GM12891 (cell line): Measurements from ENCODE around the gene IFI16.
A peak's percentile ranks its signal among the peaks of the same experiment; 100 is the strongest.

ENCODE experiments used
- DNase-seq: peaks from one replicate; pipeline ENCODE4 v3.0.0; 2011; ENCODE audit warnings: low spot score; ENCODE audit not compliant: insufficient read length
- FAIRE-seq: peaks from 2 replicates; lab custom pipeline; 2011; peaks lifted over from hg19 to GRCh38; lab: Jason Lieb, UNC
- PAX5 ChIP-seq: IDR thresholded peaks from 2 replicates; pipeline ENCODE4 v1.6.1; 2011; ENCODE audit warnings: low read length, moderate library complexity, mild to moderate bottlenecking; ENCODE audit not compliant: insufficient read depth, severe bottlenecking
- POLR2A ChIP-seq: IDR thresholded peaks from 2 replicates; pipeline ENCODE4 v1.6.1; 2011; ENCODE audit warnings: low read depth, low read length, control low read depth
- POLR2AphosphoS5 ChIP-seq: IDR thresholded peaks from 2 replicates; pipeline ENCODE4 v1.6.1; 2011; ENCODE audit warnings: low read depth, low read length, control low read depth
- POU2F2 ChIP-seq: IDR thresholded peaks from 2 replicates; pipeline ENCODE4 v1.6.1; 2011; ENCODE audit warnings: low read depth, mild to moderate bottlenecking, control low read depth, low read length, moderate library complexity
- SPI1 ChIP-seq: IDR thresholded peaks from 2 replicates; pipeline ENCODE4 v1.6.1; 2011; ENCODE audit warnings: low read depth, low read length, control low read depth
- TAF1 ChIP-seq: IDR thresholded peaks from 2 replicates; pipeline ENCODE4 v1.6.1; 2011; ENCODE audit warnings: low read depth, low read length, control low read depth

IFI16 gene

DNA sequence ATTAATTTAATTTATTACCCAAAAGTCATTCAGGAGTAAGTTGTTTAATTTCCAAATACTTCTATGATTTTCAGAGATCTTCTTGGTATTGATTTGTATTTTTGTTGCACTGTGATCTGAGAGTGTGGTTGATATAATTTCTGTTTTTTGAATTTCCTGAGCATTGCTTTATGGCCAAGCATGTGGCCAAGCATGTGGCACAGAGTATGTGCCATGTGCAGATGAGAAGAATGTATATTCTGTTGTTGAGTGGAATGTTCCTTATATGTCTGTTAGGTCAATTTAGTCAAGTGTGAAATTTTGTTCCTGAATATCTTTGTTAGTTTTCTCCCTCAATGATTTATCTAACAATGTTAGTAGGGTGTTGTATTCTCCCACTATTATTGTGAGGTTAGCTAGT, 25.3 kb upstream of the IFI16 start:
- FAIRE-seq, result no peak
- no peak for TF ChIP-seq PAX5
- no peak for TF ChIP-seq POU2F2
- no peak for TF ChIP-seq POLR2A
- TF ChIP-seq TAF1, result no peak
- TF ChIP-seq POLR2AphosphoS5, result no peak
- no peak for TF ChIP-seq SPI1
- DNase-seq, result no peak

DNA sequence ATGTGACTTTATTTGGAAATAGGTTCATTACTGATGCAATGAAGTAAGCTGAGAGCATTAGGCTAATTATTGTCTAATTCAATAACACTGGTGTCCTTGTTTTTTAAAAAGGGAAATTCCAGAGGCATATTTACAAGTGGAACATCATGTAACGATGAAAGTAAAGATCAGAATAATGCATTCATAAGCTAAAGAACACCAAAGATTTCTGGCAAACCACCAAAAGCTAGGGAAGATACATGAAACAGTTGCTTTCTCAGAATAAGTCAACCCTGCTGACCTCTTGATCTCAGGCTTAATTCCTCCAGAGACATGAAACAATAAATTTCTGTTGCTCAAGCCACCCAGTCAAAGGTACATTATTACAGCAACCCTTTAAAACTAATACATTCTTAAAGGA, 20.3 kb upstream of the IFI16 start:
- TF ChIP-seq POU2F2 (no peak), TAF1 (no peak), POLR2A (no peak), POLR2AphosphoS5 (no peak), SPI1 (no peak), PAX5 (no peak)
- DNase-seq (no peak), FAIRE-seq (no peak)

- DNase-seq, result no peak
- TF ChIP-seq TAF1, result no peak
- no peak for TF ChIP-seq PAX5
- TF ChIP-seq POLR2AphosphoS5, result no peak
- no peak for TF ChIP-seq SPI1
- TF ChIP-seq POLR2A, result no peak
- TF ChIP-seq POU2F2, result no peak
- no peak for FAIRE-seq
Measured at GRCh38 chr1:158992787-158993312, 16.9 kb upstream of the IFI16 start.

DNA sequence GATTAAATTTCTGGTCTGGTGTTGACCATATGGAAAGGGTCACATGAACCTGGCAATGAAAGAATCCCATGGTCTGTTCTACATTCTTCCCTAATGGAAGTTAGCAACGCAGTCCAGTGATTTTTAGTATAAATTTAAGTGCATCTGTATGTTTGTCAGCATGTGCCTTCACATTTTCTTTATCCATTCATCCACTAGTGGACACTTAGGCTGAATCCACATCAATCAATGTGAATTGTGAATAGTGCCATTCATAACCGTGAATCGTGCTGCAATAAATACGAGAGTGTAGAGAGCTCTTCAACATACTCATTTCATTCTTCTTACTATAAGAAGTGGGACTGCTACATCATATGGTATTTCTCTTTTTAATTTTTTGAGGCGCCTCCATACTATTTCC, 12.7 kb upstream of the IFI16 start:
- no peak for DNase-seq
- FAIRE-seq, result no peak
- TF ChIP-seq POLR2AphosphoS5 (no peak), TAF1 (no peak), PAX5 (no peak), POLR2A (no peak), POU2F2 (no peak), SPI1 (no peak)

DNA sequence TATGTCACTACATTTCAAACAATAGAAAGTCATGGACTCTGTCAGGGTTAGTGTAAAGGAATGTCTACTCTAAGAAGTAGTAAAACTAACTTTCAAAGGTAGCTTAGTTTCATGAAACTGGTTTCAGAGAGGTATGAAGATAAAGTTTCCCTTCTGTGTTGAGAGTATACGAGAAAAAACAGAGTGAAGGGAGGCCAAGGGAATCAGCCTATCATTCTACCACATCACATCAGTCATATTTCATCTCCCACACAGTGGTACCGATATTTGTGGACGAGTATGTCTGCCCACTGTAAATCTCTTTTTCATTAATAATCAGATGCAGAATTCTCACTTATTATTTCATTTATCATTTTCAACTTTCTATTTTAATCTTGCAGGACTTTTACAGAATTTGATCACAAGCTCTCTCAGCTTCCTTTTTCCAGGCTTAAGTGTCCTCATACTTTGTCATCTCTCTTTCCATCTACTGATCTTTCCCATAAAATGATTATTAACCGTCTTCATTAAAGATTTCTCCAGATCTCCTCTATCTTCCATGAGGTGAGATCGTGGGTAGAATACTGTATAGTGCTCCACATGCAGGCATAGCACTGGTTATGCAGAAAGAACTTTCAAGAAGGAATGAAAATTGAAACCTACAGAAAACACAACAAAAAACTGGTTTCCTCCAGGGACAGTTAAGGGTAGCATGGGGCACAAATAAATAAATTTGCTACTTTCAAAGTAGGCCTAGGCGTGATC, 11.5 kb upstream of the IFI16 start:
- FAIRE-seq (no peak), DNase-seq (no peak)
- no peak for TF ChIP-seq SPI1
- TF ChIP-seq POU2F2, result no peak
- TF ChIP-seq TAF1, result no peak
- TF ChIP-seq POLR2AphosphoS5, result no peak
- no peak for TF ChIP-seq PAX5
- TF ChIP-seq POLR2A, result no peak

- TF ChIP-seq POLR2AphosphoS5 (no peak), TAF1 (no peak), PAX5 (no peak), POU2F2 (no peak), POLR2A (no peak), SPI1 (no peak)
- FAIRE-seq (peak; percentile 87), DNase-seq (no peak)
Measured at GRCh38 chr1:158998781-158999161, 10.9 kb upstream of the IFI16 start.

DNA sequence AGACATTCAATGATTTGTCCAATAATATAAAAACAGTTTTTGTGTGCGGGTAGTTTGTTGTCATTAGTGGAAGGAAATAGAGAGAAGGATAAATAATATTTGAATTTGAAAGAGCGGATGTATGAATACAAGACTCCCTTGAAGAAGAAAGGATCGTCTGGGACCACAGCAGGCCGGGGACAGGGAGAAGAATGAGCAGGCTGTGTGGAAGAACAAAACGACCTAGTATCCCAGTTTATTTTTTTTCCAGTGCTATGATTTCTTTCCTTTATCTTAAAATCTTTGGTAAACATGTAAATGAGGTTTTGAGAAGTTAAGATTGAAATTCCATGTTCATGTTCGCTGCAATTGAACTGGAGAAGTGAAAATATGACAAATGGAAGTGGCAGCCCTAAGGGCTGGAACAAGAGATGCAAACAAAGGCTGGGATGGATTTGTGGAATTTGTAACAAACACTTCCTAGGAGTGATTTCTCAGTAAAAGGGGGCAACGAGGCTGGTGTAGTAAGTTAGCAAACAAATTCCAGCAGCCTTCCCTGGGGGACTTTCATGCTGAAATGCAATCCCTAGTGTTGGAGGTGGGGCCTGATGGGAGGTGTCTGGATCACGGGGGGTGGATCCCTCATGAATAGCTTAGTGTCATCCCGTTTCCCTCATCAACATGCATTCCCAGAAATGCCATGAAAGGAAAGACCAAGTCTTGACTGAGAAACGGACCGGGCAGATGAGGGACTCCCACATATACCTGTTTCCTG, 10.2 kb upstream of the IFI16 start:
- FAIRE-seq (no peak), DNase-seq (no peak)
- no peak for TF ChIP-seq POLR2AphosphoS5
- no peak for TF ChIP-seq TAF1

DNA sequence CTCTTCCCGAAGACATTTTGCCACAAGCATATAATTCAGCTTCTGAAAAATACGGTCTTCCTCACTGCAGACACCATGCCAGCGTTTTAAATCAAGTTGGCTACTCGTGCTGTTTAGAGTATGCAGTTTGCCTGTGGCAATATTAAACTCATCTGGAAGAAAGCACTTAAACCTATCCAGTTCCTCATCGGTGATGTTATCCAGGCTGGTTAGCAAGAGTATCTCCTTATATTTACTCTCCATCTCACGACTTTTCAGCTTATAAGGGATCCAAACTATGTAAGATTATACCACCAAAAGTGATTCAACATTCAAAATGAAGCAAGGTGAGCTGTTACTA, 9.7 kb upstream of the IFI16 start:
- FAIRE-seq (no peak), DNase-seq (no peak)

DNA sequence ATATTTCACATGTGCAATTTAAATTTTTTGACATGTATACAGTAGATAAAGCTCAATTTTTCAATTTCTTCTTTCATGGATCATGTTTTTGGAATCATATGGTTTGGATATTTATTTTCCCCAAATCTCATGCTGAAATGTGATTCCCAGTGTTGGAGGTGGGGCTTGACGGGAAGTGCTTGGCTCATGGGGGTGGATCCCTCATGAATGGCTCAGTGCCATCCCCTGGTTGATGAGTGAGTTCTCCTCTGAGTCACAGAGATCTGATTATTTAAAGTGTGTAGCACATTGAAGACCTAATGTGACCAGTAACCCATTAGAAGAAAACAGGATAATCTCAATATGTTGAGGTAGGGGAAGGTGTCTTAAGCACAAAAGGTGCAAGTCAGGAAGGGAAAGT, 9.1 kb upstream of the IFI16 start:
- no peak for TF ChIP-seq TAF1
- no peak for TF ChIP-seq SPI1
- no peak for TF ChIP-seq POLR2AphosphoS5
- no peak for TF ChIP-seq POU2F2
- no peak for TF ChIP-seq POLR2A
- TF ChIP-seq PAX5, result no peak
- FAIRE-seq (no peak), DNase-seq (no peak)

More for the DNA sequence above, 9.7 kb upstream of the IFI16 start:
- no peak for TF ChIP-seq SPI1
- TF ChIP-seq POU2F2, result no peak

- DNase-seq (no peak), FAIRE-seq (no peak)
- no peak for TF ChIP-seq SPI1
- no peak for TF ChIP-seq TAF1
- no peak for TF ChIP-seq POLR2AphosphoS5
- no peak for TF ChIP-seq PAX5
- TF ChIP-seq POU2F2, result no peak
- TF ChIP-seq POLR2A, result no peak
Measured at GRCh38 chr1:159005161-159005560, 4.5 kb upstream of the IFI16 start.
